ENCODE data around the gene C1orf174. TPM values are rescaled to one million over a fixed set of nuclear protein-coding genes. Genes with fewer than 3 reads are reported as not detected.
"Not testable (repeated sequence)": the region's sequence is repeated elsewhere in the genome, so short reads cannot be mapped to it uniquely, and the experiment has no call there.

The C1orf174 gene
- polyA plus RNA-seq, 4 donors, result 27.9 to 33.2 (median 29.7) TPM

DNA sequence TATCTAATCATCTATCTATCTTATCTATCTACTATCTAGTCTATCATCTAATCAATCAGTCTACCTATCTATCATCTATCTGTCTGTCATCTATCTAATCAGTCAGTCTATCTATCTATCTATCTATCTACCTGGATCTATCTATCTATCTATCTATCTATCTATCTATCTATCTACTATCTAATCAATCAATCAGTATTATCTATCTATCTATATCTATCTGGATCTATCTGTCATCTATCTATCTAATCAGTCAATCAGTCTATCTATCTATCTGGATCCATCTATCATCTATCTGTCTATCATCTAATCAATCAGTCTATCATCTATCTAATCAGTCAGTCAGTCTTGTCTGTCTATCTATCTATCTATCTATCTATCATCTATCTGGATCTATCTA lies 26.9 kb upstream of the C1orf174 start:
- no peak for DNase-seq (ENCODE audit: low read depth in 4 of 4, low spot score in 3 of 4)

- DNase-seq (ENCODE audit: low read depth in 4 of 4, low spot score in 3 of 4), result no peak
Measured at GRCh38 chr1:3925762-3926161, 25.7 kb upstream of the C1orf174 start.

DNA sequence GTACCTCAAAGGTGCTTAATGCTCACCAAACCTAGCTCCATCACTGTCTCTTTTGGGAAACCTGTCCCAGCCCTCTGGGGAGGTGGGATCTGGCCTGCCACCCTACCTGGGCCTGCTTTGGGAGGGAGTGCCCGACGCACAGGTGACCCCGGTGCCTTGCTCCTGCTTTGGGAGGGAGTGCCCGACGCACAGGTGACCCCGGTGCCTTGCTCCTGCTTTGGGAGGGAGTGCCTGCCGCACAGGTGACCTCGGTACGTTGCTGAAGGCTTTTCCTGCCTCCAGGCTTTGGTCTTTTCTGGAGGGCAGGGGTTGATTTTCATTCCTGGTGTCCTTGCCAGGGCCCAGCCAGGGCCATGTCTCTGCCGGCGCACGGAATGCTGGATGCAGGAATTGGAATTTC lies 25.2 kb upstream of the C1orf174 start:
- no peak for DNase-seq (ENCODE audit: low read depth in 4 of 4, low spot score in 3 of 4)

DNA sequence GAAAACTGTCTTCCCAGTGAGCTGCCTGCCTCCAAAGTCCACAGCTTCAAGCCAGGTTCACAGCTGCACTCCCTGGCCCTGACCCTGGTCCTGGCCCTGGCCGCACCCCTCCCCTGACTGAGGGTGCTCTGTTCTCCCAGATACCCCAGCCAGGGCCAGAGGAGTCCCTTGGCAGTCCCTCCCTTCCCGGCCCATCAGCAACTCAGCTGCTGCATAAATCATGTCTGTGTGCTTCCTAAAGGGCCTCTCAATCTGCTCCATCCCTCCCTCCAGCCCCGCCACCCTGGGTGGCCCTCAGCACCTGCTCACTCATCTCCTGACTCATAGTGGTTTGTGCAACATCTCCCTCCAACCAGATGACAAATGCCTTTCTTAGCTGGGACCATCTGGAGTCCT lies 24.8 kb upstream of the C1orf174 start:
- DNase-seq (ENCODE audit: low read depth in 4 of 4, low spot score in 3 of 4), result no peak

DNA sequence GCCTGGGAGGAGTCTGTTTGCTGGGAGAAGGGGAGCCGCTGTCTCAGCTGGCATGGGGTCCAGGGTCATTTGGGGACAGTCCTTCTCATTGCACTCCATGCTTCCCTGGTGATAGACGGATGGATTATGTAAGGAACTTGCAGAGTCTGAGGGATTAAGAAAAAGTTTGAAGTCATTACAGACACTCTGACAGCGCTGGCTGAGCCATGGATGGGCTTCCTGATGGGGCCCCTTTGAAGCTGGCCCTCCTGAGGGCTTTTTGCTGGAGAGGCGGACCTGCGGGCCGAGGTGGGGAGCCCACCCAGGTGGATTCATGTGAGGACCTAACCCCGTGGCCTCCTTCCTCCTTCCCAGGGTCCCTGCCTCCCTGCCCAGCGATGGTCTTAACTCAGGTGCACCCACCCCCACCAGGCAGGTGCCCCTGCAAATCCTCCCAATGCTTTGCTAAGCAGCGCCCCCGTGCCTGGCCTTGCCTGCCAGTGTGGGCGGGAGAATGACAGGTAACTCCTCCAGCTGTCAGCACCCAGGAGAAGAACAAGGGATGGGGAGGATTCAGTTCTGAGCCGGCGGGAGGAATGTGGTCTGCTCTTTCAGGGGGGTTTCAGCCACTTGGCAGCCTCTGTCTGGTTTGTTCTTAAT lies 24.2 kb upstream of the C1orf174 start:
- no peak for DNase-seq (ENCODE audit: low read depth in 4 of 4, low spot score in 3 of 4)

- DNase-seq (ENCODE audit: low read depth in 4 of 4, low spot score in 3 of 4), result no peak
Measured at GRCh38 chr1:3923378-3924185, 23.5 kb upstream of the C1orf174 start.

- no peak for DNase-seq (ENCODE audit: low read depth in 4 of 4, low spot score in 3 of 4)
Measured at GRCh38 chr1:3922851-3923250, 22.8 kb upstream of the C1orf174 start.

GRCh38 chr1:3922201-3922725 lies 22.2 kb upstream of the C1orf174 start:
- DNase-seq (ENCODE audit: low read depth in 4 of 4, low spot score in 3 of 4), result no peak

- no peak for DNase-seq (ENCODE audit: low read depth in 4 of 4, low spot score in 3 of 4)
Measured at GRCh38 chr1:3921765-3922164, 21.7 kb upstream of the C1orf174 start.

GRCh38 chr1:3919706-3920105 lies 19.6 kb upstream of the C1orf174 start:
- no peak for DNase-seq (ENCODE audit: low read depth in 4 of 4, low spot score in 3 of 4)

DNA sequence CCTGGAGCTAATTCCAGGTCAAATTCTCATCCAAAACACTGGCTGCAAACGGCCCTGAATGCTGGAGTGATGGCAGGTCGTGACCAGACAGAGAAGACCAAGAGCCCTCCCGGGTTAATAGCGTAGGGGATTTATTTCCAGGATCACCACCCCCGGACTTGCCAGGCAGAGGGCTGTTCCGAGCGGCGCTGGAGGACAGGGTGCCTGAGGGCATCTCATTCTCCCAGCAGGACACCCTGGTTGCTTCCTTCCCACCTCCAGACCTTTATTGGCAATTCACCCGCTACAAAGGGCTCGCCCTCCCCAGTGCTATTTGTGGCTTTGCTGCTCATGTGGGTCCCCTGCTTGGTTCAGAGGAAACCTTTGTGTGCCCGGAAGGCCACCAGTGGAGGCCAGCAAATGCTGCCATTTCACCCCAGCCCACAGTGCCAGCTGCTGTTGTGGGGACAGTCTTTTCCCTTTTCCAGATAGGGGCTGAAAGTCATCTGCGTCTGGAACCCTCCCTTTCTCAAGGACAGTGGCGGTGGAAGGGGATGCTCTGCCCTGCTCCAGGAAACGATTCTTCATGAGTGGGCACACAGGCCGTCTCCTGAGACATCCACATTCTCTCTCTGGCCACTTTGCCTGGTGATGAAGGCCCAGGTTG lies 19.0 kb upstream of the C1orf174 start:
- no peak for DNase-seq (ENCODE audit: low read depth in 4 of 4, low spot score in 3 of 4)

GRCh38 chr1:3918359-3918758 lies 18.3 kb upstream of the C1orf174 start:
- DNase-seq (ENCODE audit: low read depth in 4 of 4, low spot score in 3 of 4), result not testable (repeated sequence)

DNA sequence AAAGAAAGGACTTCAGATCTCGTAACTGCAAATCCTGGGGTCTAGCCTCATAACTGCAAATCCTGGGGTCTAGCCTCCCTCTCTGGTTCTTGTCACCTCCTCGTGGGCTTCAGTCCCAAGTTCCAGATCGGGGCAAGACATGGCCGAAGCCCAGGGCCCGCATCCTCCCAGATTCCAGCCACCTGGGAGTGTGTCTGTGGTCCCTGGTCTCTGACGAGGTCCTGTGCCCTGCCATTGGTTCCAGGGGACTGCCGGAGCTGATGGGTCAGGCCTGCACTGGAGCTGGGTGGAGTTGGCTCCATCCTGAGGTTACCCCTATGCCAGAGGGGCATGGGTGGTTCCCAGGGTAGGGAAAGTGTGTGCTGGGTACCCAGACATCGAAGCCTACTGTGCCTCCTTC lies 17.7 kb upstream of the C1orf174 start:
- DNase-seq (ENCODE audit: low read depth in 4 of 4, low spot score in 3 of 4), result no peak

GRCh38 chr1:3915551-3916121 lies 15.6 kb upstream of the C1orf174 start:
- no peak for DNase-seq (ENCODE audit: low read depth in 4 of 4, low spot score in 3 of 4)

GRCh38 chr1:3914911-3915310 lies 14.8 kb upstream of the C1orf174 start:
- no peak for DNase-seq (ENCODE audit: low read depth in 4 of 4, low spot score in 3 of 4)

GRCh38 chr1:3914331-3914851 lies 14.3 kb upstream of the C1orf174 start:
- no peak for DNase-seq (ENCODE audit: low read depth in 4 of 4, low spot score in 3 of 4)

- DNase-seq (ENCODE audit: low read depth in 4 of 4, low spot score in 3 of 4), result no peak
Measured at GRCh38 chr1:3912809-3913685, 13.0 kb upstream of the C1orf174 start.

DNA sequence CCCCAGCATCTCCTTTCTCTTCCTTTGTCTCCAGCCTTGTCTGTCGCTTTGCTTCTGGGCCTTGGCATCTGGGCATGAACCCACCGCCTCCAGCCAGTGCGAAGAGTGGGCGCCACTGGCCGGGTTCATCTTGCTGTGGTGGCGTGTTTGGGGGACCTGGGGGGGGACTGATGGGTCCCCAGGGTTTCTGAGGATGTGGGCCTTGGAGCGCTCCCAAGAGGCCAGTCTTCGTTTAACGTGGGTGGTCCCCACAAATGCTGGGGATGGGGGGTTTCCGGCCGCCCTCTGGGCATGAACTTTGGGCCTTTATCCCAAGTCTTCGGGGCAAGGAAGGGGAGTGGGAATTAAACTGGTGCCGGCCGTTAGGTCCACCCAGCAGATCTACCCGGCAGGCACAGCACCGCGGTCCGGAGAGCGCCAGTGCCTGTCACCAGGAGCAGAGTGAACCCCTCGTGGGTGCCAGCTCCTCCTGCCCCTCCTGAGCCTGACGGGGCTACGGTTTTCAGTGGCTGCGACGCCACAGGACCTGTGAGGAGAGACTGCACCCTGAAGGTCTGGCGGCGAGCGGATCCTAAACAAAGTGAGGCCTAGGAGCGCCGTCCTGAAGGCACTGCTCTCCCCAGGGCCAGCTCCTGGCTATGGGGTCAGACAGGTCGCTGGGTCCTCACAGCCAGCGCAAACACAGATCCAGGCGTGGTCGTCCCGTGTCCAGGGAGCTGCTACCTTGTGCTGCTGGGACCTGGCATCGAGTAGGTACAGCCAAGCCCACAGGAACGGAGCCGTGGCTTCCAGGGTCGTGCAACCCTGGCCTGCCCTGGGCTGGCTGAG lies 12.1 kb upstream of the C1orf174 start:
- no peak for DNase-seq (ENCODE audit: low read depth in 4 of 4, low spot score in 3 of 4)
